Vagina (tissue), 2 donors: Measurements from ENCODE around the gene MAPK14. TPM values are rescaled to one million over a fixed set of nuclear protein-coding genes. Genes with fewer than 3 reads are reported as not detected.

Experiments
- DNase-seq, 2 donors: peaks; one replicate each; pipeline ENCODE4 v3.0.0-alpha.2; 2017; ENCODE audit errors: extremely low spot score in 2 of 2
- H3K27ac ChIP-seq: fragments of 200-600 bp; sonication (generic); one replicate; pipeline ENCODE4 v1.5.1; 2019
- H3K27me3 ChIP-seq: fragments of 200-600 bp; sonication (generic); one replicate; pipeline ENCODE4 v1.5.1; 2019
- H3K36me3 ChIP-seq, 2 donors: fragments of 200-600 bp; sonication (generic); one replicate each; pipeline ENCODE4 v1.5.1; 2017 to 2019
- H3K4me1 ChIP-seq: fragments of 200-600 bp; sonication (generic); one replicate; pipeline ENCODE4 v1.5.1; 2019
- H3K4me3 ChIP-seq, 2 donors: fragments of 200-600 bp; sonication (generic); 1 replicate in 1 of 2; 2 replicates in 1 of 2; pipeline ENCODE4 v1.5.1; 2016 to 2019
- H3K9me3 ChIP-seq: fragments of 200-600 bp; sonication (generic); one replicate; pipeline ENCODE4 v1.5.1; 2019
- POLR2A ChIP-seq, 2 donors: fragments of 450-650 bp; IDR thresholded peaks; one replicate each; pipeline ENCODE4 v1.6.1; 2017; ENCODE audit warnings: antibody characterized with exemption in 2 of 2, mild to moderate bottlenecking in 2 of 2, moderate library complexity in 2 of 2
- POLR2AphosphoS5 ChIP-seq, 2 donors: sonication (generic); formaldehyde crosslinking; IDR thresholded peaks; one replicate each; pipeline ENCODE4 v1.9.0; 2017; ENCODE audit warnings: antibody characterized with exemption in 2 of 2, mild to moderate bottlenecking in 2 of 2, low read depth in 1 of 2; ENCODE audit not compliant: insufficient read depth in 1 of 2
- intact Hi-C: fragments of 100-400 bp; cut with DNase I; formaldehyde crosslinking; loops from one replicate; pipeline ENCODE4 v1.15.1; 2023
- total RNA-seq: library from RNA; depleted of rRNA; stranded (reverse); fragments of >200 nt; gene quantifications from one replicate; pipeline ENCODE4 v1.2.3, GENCODE V29; 2016
- TF ChIP-seq, protein P1 (sequence below), 3 experiments: fragments of 450-650 bp in 2 of 3; fragments of 200-600 bp in 1 of 3; sonication (generic) in 1 of 3; IDR thresholded peaks; one replicate each; pipeline ENCODE4 v1.5.1; 2017 to 2019; ENCODE audit warnings: antibody characterized with exemption in 3 of 3, mild to moderate bottlenecking in 2 of 3, moderate library complexity in 2 of 3

MAPK14 gene
- total RNA-seq, 1 donor from 2014 or later: 71.9 TPM

DNA sequence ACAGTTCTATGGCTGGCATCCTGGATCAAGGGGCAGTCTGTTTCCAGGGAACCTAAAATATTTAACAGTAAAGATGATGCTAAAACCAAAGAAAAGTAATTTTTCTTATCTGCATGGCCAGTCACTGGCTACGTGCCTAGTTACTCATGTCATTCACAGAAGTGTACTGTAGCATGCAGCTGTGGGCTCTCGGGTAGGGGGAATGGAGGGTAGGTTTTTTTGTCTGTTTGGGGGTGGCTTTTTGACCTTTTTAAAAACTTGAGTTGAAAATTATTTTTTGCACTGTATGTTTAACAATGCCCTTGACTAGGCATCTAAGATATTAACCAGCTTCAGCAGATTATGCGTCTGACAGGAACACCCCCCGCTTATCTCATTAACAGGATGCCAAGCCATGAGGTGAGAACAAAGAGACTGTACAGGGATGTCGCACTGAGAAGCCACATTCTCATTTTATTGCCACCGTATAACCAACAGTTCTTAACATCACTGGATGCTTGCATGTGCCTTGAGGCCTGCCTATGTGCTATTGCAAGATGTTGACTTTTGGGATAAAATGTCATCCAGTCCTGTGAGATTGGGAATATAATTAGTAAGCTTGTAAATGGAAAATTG, 72.4 kb downstream of the MAPK14 start:
- intact Hi-C loops: no loop called here
- no peaks in the 10 kb centered on the region for H3K9me3 ChIP-seq
- H3K4me1 ChIP-seq: peaks cover 6% of the 10 kb centered on the region
- no peak for TF ChIP-seq POLR2AphosphoS5 (IDR thresholded peaks at IDR 0.05; ENCODE audit: insufficient read depth in 1 of 2, low read depth in 1 of 2)
- TF ChIP-seq, protein P1, sequence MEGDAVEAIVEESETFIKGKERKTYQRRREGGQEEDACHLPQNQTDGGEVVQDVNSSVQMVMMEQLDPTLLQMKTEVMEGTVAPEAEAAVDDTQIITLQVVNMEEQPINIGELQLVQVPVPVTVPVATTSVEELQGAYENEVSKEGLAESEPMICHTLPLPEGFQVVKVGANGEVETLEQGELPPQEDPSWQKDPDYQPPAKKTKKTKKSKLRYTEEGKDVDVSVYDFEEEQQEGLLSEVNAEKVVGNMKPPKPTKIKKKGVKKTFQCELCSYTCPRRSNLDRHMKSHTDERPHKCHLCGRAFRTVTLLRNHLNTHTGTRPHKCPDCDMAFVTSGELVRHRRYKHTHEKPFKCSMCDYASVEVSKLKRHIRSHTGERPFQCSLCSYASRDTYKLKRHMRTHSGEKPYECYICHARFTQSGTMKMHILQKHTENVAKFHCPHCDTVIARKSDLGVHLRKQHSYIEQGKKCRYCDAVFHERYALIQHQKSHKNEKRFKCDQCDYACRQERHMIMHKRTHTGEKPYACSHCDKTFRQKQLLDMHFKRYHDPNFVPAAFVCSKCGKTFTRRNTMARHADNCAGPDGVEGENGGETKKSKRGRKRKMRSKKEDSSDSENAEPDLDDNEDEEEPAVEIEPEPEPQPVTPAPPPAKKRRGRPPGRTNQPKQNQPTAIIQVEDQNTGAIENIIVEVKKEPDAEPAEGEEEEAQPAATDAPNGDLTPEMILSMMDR (IDR thresholded peaks at IDR 0.05): no peak
- TF ChIP-seq POLR2A (IDR thresholded peaks at IDR 0.05): no peak
- H3K36me3 ChIP-seq: peaks cover 0 to 32% of the 10 kb centered on the region in 2 donors
- H3K4me3 ChIP-seq: no peak overlapping the region
- no peaks in the 10 kb centered on the region for H3K27me3 ChIP-seq
- H3K27ac ChIP-seq: no peak overlapping the region
- DNase-seq: no peak

DNA sequence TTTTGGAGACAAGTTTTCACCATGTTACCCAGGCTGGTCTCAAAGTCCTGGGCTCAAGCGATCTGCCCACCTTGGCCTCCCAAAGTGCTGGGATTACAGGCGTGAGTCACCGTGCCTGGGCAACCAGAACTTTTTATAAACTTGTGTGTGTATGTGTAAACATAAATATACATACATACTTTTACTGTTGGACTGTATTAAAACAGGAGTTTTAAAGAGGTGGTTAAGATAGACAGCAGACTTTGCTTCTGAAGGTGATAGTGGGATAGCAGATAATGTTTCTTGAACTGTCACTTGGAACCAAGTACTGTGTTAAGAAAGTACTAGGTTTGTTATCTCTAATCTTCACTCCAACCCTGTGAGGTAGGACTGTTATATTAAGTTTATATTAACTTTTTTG, 74.1 kb downstream of the MAPK14 start:
- no peak for DNase-seq
- H3K36me3 ChIP-seq: peaks cover 0 to 41% of the 10 kb centered on the region in 2 donors
- no peaks in the 10 kb centered on the region for H3K27me3 ChIP-seq
- H3K4me3 ChIP-seq: no peak overlapping the region
- intact Hi-C loops: no loop called here
- H3K9me3 ChIP-seq: no peaks in the 10 kb centered on the region
- TF ChIP-seq POLR2AphosphoS5 (IDR thresholded peaks at IDR 0.05; ENCODE audit: insufficient read depth in 1 of 2, low read depth in 1 of 2) (no peak), POLR2A (IDR thresholded peaks at IDR 0.05) (no peak)
- TF ChIP-seq, protein P1 (IDR thresholded peaks at IDR 0.05): no peak
- no peaks in the 10 kb centered on the region for H3K4me1 ChIP-seq
- H3K27ac ChIP-seq: no peak overlapping the region

DNA sequence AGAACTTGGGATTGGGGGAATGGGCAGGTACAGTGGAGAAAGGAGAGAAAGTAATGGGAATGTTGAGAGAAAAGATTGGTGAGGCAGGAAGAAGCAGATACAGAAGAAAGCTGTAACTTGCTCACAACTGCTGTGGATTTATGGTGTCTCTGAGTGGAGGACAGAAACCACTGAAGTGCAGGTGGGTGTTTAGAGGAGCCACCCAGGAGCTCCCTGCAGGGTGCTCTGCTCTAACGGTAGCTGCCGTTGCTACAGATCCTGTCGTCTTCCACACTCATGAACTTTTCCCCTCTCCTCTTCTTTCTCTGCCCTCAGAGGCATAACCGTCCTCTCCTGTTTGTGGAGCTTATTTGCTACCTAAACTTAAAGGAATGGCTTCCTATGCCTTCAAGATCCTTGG, 75.2 kb downstream of the MAPK14 start:
- Histone ChIP-seq H3K27ac (no peak overlapping the region), H3K36me3 (peaks cover 0 to 41% of the 10 kb centered on the region in 2 donors), H3K9me3 (no peaks in the 10 kb centered on the region), H3K4me1 (no peaks in the 10 kb centered on the region), H3K4me3 (no peak overlapping the region), H3K27me3 (no peaks in the 10 kb centered on the region)
- DNase-seq: no peak
- TF ChIP-seq, protein P1 (IDR thresholded peaks at IDR 0.05): no peak
- TF ChIP-seq POLR2AphosphoS5 (IDR thresholded peaks at IDR 0.05; ENCODE audit: insufficient read depth in 1 of 2, low read depth in 1 of 2) (no peak), POLR2A (IDR thresholded peaks at IDR 0.05) (no peak)
- intact Hi-C loops: no loop called here

DNA sequence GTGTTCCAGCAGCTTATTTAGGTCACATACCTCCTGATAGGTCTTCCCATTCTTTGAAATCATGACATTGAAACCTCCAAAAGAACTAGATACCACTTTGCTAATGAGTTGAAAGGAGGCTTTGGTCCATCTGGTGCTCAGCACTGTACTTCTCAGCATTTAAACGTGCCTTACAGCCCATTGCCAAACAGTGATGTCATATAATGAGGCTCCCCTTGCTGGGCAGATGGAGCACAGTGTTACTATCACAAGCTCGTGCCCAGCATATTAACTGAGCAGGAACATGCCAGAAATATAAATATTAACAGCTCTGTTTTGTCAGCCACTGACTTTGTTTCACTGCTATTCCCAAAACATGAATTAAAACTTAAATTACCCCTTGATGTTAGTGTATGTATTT, 77.2 kb downstream of the MAPK14 start:
- Histone ChIP-seq H3K9me3 (no peaks in the 10 kb centered on the region), H3K36me3 (peaks cover 4 to 54% of the 10 kb centered on the region in 2 donors), H3K27me3 (no peaks in the 10 kb centered on the region), H3K4me3 (no peak overlapping the region), H3K27ac (no peak overlapping the region), H3K4me1 (no peaks in the 10 kb centered on the region)
- TF ChIP-seq POLR2AphosphoS5 (IDR thresholded peaks at IDR 0.05; ENCODE audit: insufficient read depth in 1 of 2, low read depth in 1 of 2) (no peak), POLR2A (IDR thresholded peaks at IDR 0.05) (no peak)
- TF ChIP-seq, protein P1 (IDR thresholded peaks at IDR 0.05): no peak
- intact Hi-C loops: no loop called here
- no peak for DNase-seq

DNA sequence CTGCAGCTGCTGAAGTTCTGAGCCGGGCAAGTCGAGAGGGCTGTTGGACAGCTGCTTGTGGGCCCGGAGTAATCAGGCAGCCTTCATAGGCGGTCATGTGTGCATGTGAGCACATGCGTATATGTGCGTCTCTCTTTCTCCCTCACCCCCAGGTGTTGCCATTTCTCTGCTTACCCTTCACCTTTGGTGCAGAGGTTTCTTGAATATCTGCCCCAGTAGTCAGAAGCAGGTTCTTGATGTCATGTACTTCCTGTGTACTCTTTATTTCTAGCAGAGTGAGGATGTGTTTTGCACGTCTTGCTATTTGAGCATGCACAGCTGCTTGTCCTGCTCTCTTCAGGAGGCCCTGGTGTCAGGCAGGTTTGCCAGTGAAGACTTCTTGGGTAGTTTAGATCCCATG, 81.5 kb downstream of the MAPK14 start:
- Histone ChIP-seq H3K27me3 (no peaks in the 10 kb centered on the region), H3K4me1 (peaks cover 5% of the 10 kb centered on the region), H3K4me3 (no peak overlapping the region), H3K9me3 (no peaks in the 10 kb centered on the region), H3K36me3 (peaks cover 4 to 50% of the 10 kb centered on the region in 2 donors), H3K27ac (no peak overlapping the region)
- DNase-seq: no peak
- intact Hi-C loops: no loop called here
- no peak for TF ChIP-seq POLR2AphosphoS5 (IDR thresholded peaks at IDR 0.05; ENCODE audit: insufficient read depth in 1 of 2, low read depth in 1 of 2)
- TF ChIP-seq, protein P1 (IDR thresholded peaks at IDR 0.05): no peak
- TF ChIP-seq POLR2A (IDR thresholded peaks at IDR 0.05): no peak
